Measurements from ENCODE around the gene ABTB1.

ABTB1 gene

DNA sequence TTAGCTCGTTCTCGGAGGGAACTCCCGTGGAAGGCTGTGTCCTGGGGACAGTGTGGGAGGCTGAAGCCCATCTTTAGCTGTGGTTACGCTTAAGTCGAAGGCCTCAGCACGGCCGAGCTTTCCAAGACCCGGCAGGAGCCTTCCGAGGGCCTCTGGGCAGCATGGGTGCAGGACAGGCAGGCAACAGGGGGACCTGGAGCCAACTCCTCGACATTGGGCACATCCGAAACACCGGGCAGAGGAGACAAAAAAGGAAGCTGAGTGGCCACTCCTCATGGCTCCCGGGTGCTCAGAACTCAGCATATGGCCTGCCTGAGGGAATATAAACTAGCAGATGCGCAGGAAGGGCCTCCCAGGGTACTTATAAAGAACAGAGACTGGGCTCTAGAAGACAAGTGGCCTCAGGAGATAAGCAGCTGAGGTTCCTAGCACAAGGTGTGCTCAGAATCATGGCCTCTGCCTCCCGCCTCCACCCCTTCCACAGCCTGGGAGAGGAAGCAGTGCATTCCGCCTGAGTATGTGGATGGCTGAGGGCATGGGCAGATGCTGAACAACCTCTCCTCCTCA lies 34.1 kb downstream of the ABTB1 start:
- no peaks in the 10 kb centered on the region for H3K36me3 ChIP-seq (ENCODE audit: control insufficient read depth, insufficient read depth, low read length)
- no peaks in the 10 kb centered on the region for H3K4me1 ChIP-seq (ENCODE audit: control insufficient read depth, insufficient read depth, low read length)
- no peak overlapping the region for H3K4me3 ChIP-seq (ENCODE audit: low read length)
- H3K27me3 ChIP-seq (ENCODE audit: control insufficient read depth, insufficient read depth, low read length), result no peaks in the 10 kb centered on the region
- H3K9me3 ChIP-seq (ENCODE audit: control insufficient read depth, low read length), result no peaks in the 10 kb centered on the region
- H3K9ac ChIP-seq (ENCODE audit: low read length), result no peak overlapping the region

DNA sequence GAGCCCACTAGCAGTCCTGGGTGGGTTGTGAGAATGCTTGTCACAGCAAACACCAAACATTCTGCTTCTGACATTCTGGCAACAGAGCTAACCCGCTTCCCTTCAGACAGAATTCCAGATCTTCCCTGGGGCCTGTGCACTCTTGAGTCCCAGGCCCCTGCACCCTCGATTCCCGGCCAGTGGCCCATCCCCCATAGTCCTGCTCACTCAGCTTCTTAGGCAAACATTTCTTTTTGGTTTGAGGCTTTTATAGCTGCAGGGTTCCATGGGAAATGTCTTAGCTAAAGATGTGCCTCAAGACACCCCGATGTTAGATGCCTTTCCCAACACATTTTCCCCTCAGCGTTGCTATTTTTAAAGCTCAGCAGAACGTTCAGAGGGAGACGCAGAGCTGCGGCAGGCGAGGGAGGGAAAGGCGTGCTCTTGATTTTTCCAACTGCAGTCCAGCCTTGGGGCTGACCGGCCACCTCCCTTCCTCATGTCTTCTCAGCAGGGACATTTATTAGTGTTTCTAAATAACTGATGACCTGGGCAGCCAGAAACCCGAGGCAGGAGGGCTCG lies 35.2 kb downstream of the ABTB1 start:
- Histone ChIP-seq H3K36me3 (ENCODE audit: control insufficient read depth, insufficient read depth, low read length) (no peaks in the 10 kb centered on the region), H3K4me3 (ENCODE audit: low read length) (no peak overlapping the region), H3K9ac (ENCODE audit: low read length) (no peak overlapping the region), H3K4me1 (ENCODE audit: control insufficient read depth, insufficient read depth, low read length) (no peaks in the 10 kb centered on the region), H3K27me3 (ENCODE audit: control insufficient read depth, insufficient read depth, low read length) (no peaks in the 10 kb centered on the region), H3K9me3 (ENCODE audit: control insufficient read depth, low read length) (no peaks in the 10 kb centered on the region)

DNA sequence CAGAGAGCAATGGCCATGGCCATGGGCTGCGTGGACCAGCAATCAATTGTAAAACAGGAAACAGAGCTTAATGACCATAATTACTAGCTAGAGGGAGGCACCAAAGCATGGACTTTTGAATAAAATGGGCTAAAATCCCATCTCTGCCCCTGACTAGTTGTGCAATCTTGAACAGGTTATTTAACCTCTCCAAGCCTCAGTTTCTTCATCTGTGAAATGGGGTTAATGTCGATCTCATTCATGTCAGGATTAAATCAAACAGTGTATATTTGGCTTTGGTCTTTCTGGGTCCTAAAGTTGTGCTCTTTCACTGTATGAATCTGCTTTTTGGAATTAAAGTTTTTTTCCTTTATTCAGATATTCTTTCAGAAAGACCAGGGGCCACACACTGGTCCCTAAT lies 36.1 kb downstream of the ABTB1 start:
- H3K27me3 ChIP-seq (ENCODE audit: control insufficient read depth, insufficient read depth, low read length), result no peaks in the 10 kb centered on the region
- no peaks in the 10 kb centered on the region for H3K36me3 ChIP-seq (ENCODE audit: control insufficient read depth, insufficient read depth, low read length)
- no peaks in the 10 kb centered on the region for H3K4me1 ChIP-seq (ENCODE audit: control insufficient read depth, insufficient read depth, low read length)
- no peak overlapping the region for H3K4me3 ChIP-seq (ENCODE audit: low read length)
- H3K9ac ChIP-seq (ENCODE audit: low read length), result no peak overlapping the region
- no peaks in the 10 kb centered on the region for H3K9me3 ChIP-seq (ENCODE audit: control insufficient read depth, low read length)

DNA sequence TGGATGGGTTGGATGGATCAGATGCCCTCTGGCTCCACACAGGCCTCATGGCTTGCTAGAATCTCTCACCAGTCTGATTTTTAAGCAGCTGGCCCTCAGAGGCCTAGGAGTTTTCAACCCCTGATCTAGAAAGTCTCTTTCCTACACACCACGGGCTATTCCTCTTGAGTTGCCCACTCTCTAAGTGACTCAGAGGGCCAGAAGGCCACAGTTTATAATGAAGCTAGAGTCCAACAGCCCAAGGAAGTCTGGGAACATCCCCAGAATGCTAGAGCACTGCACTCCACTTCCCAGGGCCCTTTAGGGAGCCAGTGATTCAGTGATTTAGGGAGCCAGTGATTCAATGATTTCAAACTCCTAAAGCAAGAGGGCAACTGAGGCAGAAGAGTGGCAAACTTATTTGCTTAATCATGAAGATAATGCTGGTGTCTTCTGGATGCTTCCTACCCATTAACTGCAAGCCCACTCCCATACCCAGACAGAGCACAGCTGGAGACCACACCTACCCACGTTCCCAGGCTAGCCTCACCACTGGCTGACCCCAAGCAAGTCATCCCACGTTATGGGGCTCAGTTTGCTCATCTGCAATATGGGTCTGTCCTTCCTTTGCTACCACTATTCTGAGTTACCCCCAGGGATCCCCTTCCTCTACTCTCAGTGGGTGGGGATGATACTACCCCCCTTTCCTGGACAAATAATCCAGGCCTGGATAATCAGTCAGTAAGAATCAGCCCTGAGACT lies 36.7 kb downstream of the ABTB1 start:
- Histone ChIP-seq H3K27me3 (ENCODE audit: control insufficient read depth, insufficient read depth, low read length) (no peaks in the 10 kb centered on the region), H3K4me1 (ENCODE audit: control insufficient read depth, insufficient read depth, low read length) (peaks cover 2% of the 10 kb centered on the region), H3K9ac (ENCODE audit: low read length) (no peak overlapping the region), H3K36me3 (ENCODE audit: control insufficient read depth, insufficient read depth, low read length) (no peaks in the 10 kb centered on the region), H3K9me3 (ENCODE audit: control insufficient read depth, low read length) (no peaks in the 10 kb centered on the region), H3K4me3 (ENCODE audit: low read length) (no peak overlapping the region)

DNA sequence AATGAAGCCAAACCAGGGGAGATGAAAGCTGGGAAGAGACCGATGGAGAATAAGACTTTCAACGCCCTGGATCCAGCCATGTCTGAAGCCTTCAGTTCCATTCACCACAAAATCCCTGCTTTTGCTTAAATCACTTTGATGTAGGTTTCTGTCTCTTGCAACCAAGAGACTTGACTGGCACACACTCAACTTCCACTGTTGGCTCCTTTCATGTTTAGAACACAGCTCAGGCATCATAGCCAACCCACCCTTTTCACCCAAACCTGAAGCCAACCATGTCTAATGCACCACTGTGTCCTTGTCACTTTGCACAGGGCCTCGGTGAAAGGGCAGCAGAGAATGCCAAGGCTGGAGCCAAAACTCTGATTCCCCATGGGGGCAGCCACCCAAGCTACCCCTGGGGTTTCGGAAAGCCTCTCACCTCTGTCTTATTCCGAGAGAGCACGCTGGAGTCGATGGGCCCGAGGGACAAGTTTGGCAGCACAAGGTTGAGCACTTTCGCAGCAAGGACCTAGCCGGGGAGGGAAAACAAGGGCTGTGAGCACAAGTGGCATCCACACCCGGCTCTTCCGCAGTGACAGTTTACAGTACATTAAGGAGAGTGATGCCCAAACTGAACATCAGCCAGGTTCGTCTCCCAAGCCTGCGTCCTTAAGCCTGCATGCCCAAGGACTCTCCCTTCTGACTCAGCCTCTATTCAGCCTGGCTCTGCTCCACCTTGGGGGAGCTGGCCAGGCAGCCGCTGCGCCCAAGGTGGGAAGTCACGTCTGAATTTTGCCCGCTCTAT lies 37.6 kb downstream of the ABTB1 start:
- no peak overlapping the region for H3K4me3 ChIP-seq (ENCODE audit: low read length)
- H3K9me3 ChIP-seq (ENCODE audit: control insufficient read depth, low read length), result no peaks in the 10 kb centered on the region
- H3K9ac ChIP-seq (ENCODE audit: low read length), result no peak overlapping the region
- peaks cover 6% of the 10 kb centered on the region for H3K4me1 ChIP-seq (ENCODE audit: control insufficient read depth, insufficient read depth, low read length)
- no peaks in the 10 kb centered on the region for H3K27me3 ChIP-seq (ENCODE audit: control insufficient read depth, insufficient read depth, low read length)
- no peaks in the 10 kb centered on the region for H3K36me3 ChIP-seq (ENCODE audit: control insufficient read depth, insufficient read depth, low read length)

DNA sequence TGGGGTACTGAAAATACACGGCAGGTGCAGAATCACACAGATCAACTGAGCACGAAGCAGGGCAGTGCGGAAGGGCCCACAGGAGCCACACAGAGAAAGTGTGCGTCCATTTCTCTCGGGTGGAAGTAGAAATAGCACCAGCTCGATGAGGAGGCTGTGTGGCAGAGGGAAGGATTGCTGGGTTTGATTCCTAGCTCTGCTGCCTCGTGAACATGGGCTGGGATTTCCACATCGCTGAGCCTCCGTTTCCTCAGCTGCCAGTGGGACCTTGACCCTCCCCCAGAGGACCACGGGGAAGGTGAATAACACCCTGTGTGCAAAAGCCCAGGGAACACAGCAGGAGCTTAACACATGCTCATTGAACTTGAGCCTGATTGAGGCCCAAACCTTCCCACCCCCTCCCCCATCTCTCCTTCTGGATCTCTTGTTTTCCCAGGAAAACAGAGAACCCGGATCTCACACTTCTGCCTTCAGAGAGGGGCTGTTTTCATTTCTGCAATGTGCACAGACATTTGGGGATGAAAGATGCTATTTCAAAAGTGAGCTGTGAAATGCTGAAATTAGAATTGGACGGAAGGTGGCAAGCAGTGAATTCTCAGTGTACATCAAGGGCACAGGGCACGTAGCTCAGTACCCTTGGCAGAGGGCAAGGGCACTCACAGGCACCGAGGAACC lies 38.4 kb downstream of the ABTB1 start:
- no peaks in the 10 kb centered on the region for H3K36me3 ChIP-seq (ENCODE audit: control insufficient read depth, insufficient read depth, low read length)
- peaks cover 6% of the 10 kb centered on the region for H3K4me1 ChIP-seq (ENCODE audit: control insufficient read depth, insufficient read depth, low read length)
- H3K9me3 ChIP-seq (ENCODE audit: control insufficient read depth, low read length), result no peaks in the 10 kb centered on the region
- H3K9ac ChIP-seq (ENCODE audit: low read length), result no peak overlapping the region
- no peaks in the 10 kb centered on the region for H3K27me3 ChIP-seq (ENCODE audit: control insufficient read depth, insufficient read depth, low read length)
- no peak overlapping the region for H3K4me3 ChIP-seq (ENCODE audit: low read length)

DNA sequence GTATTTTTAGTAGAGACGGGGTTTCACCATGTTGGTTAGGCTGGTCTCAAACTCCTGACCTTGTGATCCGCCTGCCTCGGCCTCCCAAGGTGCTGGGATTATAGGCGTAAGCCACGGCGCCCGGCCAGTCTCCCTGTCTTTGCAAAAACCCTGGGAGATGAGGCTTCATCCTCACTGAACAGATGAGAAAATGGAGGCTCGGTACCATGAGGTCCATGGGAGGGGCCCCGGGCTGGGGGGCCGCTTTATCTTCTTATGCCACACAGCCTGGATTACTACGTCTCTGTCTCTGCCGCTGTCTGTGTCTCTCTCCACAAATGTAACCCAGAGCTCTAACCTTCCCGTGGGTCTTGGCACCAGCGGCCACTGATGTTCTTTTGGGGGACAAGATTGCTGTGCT lies 39.1 kb downstream of the ABTB1 start:
- no peaks in the 10 kb centered on the region for H3K27me3 ChIP-seq (ENCODE audit: control insufficient read depth, insufficient read depth, low read length)
- H3K4me3 ChIP-seq (ENCODE audit: low read length), result no peak overlapping the region
- H3K4me1 ChIP-seq (ENCODE audit: control insufficient read depth, insufficient read depth, low read length), result peaks cover 6% of the 10 kb centered on the region
- no peaks in the 10 kb centered on the region for H3K9me3 ChIP-seq (ENCODE audit: control insufficient read depth, low read length)
- no peak overlapping the region for H3K9ac ChIP-seq (ENCODE audit: low read length)
- no peaks in the 10 kb centered on the region for H3K36me3 ChIP-seq (ENCODE audit: control insufficient read depth, insufficient read depth, low read length)

DNA sequence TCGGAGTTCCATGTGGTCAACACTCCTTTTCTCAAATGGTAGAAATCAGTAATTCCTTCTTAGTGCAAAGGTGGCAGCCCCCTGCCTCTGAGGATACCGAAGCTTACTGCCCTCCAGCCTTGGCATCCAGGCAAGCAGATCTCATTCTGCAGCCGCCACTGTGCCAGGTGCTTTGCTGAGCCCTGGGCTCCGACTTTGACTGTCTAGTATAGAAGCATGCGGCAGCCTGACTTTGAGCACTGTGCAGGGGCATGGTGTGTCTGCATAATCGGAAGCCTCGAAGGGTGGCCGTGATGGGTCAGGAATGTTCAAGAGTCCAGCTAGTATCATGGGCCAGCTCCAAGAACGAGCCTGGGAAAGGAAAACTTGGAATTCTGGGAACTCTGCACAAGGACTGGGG lies 39.7 kb downstream of the ABTB1 start:
- Histone ChIP-seq H3K4me1 (ENCODE audit: control insufficient read depth, insufficient read depth, low read length) (peaks cover 6% of the 10 kb centered on the region), H3K36me3 (ENCODE audit: control insufficient read depth, insufficient read depth, low read length) (no peaks in the 10 kb centered on the region), H3K9me3 (ENCODE audit: control insufficient read depth, low read length) (no peaks in the 10 kb centered on the region), H3K9ac (ENCODE audit: low read length) (no peak overlapping the region), H3K27me3 (ENCODE audit: control insufficient read depth, insufficient read depth, low read length) (no peaks in the 10 kb centered on the region), H3K4me3 (ENCODE audit: low read length) (no peak overlapping the region)

DNA sequence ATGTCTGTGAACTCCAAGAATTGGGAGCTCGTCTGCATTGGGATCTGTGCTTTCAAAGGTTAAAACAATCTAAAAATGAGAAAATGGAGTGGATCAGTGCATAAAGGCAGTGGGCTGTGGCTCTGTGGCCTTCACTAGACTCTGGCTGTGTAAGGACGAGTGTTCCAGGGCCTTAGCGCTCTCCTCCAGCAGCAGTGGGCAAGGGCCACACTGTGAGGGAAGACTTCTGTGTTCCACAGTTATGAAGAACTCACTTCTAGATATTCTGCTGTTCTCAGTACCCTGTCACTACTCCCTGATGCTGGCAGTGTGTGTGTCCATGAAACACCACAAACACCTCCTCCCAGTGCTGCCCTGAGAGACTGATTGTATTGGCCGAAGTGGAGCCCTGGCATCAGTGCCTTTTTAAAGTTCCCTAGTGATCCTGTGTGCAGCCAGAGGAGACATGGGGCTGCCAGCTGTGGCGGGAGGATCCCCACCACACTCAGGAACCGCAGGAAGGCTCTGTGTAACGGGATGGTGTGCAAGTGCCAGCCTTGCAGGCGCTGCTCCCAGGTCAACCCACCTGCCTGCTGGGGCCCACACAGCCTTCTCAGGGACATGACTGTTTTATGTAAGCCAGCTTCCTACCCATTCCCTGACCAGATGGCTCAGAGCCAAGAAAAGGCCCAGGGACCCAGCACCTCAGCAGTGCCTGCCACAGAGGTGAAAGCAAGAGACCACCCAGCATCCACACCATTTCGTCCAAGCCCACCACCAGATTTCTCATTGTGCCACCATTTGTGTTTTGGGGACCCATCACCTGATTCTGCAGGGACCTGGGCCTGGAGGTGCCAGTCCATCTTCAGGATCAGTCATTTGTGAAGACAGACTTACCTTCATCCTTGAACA lies 40.4 kb downstream of the ABTB1 start:
- no peak overlapping the region for H3K9ac ChIP-seq (ENCODE audit: low read length)

DNA sequence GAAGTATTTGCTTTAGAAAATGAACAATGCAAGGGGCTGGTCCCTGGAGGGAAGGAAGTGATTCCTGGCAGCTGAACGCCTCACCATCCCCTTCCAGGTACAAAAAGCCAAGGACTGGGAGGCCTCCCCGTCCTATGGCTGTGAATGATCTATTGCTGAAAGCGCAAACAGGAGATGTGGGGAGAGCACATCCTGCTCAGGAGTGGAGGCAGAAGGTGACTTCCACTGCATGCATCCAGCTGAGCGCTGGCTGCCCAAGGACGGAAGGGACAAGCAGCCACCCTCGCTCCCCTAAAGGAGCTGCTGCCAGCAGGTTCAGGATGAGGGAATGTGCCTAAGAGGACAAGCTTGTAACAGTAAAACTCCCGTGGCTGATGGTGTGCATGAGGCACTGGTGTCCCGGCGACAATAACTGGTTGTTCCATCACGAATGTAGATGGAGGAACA lies 41.4 kb downstream of the ABTB1 start:
- no peak overlapping the region for H3K9ac ChIP-seq (ENCODE audit: low read length)
- peaks cover 6% of the 10 kb centered on the region for H3K4me1 ChIP-seq (ENCODE audit: control insufficient read depth, insufficient read depth, low read length)
- H3K27me3 ChIP-seq (ENCODE audit: control insufficient read depth, insufficient read depth, low read length), result no peaks in the 10 kb centered on the region
- H3K36me3 ChIP-seq (ENCODE audit: control insufficient read depth, insufficient read depth, low read length), result no peaks in the 10 kb centered on the region
- no peak overlapping the region for H3K4me3 ChIP-seq (ENCODE audit: low read length)
- H3K9me3 ChIP-seq (ENCODE audit: control insufficient read depth, low read length), result no peaks in the 10 kb centered on the region

More for the DNA sequence above, 40.4 kb downstream of the ABTB1 start:
- no peaks in the 10 kb centered on the region for H3K9me3 ChIP-seq (ENCODE audit: control insufficient read depth, low read length)
- no peaks in the 10 kb centered on the region for H3K36me3 ChIP-seq (ENCODE audit: control insufficient read depth, insufficient read depth, low read length)
- H3K27me3 ChIP-seq (ENCODE audit: control insufficient read depth, insufficient read depth, low read length), result no peaks in the 10 kb centered on the region
- no peak overlapping the region for H3K4me3 ChIP-seq (ENCODE audit: low read length)
- H3K4me1 ChIP-seq (ENCODE audit: control insufficient read depth, insufficient read depth, low read length), result peaks cover 6% of the 10 kb centered on the region

DNA sequence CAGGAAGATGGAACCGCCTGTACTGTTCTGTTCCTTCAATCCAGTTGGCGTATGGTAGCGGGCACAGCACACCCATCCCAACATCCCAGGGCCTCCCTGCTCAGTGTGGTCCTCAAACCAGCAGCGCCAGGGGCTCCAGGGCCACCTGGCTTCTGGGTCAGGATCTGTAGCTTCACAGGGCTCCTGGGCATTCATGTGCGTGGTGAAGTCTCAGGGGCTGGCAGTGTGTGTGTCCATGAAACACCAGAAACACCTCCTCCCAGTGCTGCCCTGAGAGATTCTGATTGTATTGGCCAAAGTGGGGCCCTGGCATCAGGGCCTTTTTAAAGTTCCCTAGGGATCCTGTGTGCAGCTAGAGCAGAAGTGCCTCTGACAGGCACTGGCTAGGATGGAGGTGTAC lies 42.1 kb downstream of the ABTB1 start:
- H3K4me1 ChIP-seq (ENCODE audit: control insufficient read depth, insufficient read depth, low read length), result peaks cover 6% of the 10 kb centered on the region
- no peak overlapping the region for H3K4me3 ChIP-seq (ENCODE audit: low read length)
- H3K36me3 ChIP-seq (ENCODE audit: control insufficient read depth, insufficient read depth, low read length), result no peaks in the 10 kb centered on the region
- H3K9me3 ChIP-seq (ENCODE audit: control insufficient read depth, low read length), result no peaks in the 10 kb centered on the region
- no peaks in the 10 kb centered on the region for H3K27me3 ChIP-seq (ENCODE audit: control insufficient read depth, insufficient read depth, low read length)
- no peak overlapping the region for H3K9ac ChIP-seq (ENCODE audit: low read length)
